MV-4-11 (cell line): ENCODE data around the gene LRWD1.
"Not testable (repeated sequence)": the region's sequence is repeated elsewhere in the genome, so short reads cannot be mapped to it uniquely, and the experiment has no call there.

Source experiments
- DNase-seq: peaks from one replicate; lab custom pipeline; 2025; lab: John Stamatoyannopoulos, UW

LRWD1 gene

DNA sequence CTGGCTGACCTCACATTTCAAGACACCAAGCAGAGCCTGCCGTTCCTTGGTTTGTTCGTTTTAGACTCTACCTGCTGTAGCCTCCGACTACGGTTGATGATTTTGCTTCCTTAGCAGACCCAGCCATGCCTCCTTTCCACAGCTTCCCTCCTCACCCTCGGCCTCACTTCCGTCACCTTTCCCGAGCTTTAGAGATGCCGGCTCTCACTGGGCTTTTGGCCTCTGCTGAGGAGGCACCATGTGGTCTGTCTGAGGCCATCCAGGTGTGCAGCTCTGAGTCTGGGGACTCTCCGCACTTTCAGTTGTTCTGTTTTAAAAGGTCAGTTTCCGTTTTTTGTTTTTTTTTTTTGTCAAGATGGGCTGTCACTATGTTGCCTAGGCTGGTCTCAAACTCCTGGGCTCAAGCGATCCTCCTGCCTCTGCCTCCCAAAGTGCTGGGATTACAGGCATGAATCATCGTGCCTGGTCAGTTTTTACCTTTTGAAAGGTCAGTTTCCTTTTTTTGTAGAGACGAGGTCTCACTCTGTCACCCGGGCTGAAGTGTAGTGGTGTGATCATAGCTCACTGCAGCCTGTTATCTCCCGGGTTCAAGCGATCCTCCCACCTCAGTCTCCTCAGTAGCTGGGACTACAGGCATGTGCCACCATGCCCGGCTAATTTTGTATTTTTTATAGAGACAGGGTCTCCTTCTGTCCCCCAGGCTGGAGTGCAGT lies 19.7 kb upstream of the LRWD1 start:
- DNase-seq, result no peak

DNA sequence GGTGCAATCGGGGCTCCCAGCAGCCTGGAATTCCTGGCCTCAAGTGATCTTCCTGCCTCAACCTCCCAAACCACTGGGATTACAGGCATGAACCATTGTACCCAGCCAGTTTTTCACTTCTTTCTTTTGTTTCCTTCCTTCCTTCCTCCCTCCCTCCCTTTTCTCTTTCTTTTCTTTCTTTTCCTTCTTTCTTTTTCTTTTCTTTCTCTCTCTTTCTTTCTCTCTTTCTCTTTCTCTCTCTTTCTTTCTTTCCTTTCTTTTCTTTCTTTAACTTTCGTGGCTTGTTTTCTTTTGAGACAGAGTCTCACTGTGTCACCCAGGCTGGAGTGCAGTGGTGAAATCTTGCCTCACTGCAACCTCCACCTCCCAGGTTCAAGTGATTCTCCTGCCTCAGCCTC lies 19.1 kb upstream of the LRWD1 start:
- no peak for DNase-seq

DNA sequence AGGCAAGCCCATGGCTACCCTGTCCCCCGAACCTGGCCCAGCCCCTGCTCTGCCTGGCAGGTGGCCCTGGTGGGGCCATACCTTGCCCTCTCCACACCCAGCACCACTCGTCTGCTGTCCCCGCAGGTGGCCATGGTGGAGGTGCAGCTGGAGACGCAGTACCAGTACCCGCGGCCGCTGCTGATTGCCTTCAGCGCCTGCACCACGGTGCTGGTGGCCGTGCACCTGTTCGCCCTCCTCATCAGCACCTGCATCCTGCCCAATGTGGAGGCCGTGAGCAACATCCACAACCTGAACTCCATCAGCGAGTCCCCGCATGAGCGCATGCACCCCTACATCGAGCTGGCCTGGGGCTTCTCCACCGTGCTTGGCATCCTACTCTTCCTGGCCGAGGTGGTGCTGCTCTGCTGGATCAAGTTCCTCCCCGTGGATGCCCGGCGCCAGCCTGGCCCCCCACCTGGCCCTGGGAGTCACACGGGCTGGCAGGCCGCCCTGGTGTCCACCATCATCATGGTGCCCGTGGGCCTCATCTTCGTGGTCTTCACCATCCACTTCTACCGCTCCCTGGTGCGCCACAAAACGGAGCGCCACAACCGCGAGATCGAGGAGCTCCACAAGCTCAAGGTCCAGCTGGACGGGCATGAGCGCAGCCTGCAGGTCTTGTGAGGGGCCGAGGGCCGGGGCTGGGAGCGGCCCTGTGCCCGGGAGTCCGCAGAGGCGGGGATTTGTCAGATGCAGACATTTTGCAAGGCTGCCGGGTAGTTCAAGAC lies 18.2 kb upstream of the LRWD1 start:
- DNase-seq, result no peak

DNA sequence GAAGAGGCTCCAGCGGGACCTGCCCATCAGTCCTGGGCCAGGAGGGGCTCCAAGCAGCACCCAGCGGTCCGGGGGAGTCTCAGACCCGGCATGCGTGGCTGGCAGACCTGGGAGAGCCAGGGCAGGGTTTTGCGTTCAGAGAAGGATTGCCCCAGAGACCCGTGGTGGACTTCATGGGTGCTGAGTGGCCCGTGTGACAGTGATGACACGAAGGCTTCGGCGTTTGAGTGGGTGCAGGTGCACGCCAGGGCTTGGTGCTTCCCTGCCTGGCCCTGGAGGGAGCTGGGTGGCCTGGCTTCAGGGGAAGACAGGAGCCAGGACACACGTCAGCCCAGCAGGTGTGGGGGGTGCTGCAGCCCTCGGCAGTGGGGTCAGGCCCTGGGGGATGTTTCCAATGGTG lies 17.5 kb upstream of the LRWD1 start:
- DNase-seq, result no peak

DNA sequence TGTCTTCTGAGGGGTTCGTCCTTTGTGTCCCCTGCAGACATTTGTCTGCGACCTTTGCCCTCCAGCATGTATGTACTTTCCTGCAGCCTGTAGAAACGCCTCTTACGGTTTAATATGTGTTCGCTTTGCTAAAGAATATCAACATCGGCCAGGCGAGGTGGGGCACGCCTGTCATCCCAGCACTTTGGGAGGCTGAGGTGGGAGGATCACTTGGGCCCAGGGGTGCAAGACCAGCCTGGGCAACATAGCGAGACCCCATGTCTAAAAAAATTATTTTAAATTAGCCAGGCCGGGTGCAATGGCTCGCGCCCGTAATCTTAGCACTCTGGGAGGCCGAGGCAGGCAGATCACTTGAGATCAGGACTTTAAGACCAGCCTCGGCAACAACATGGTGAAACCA lies 15.6 kb upstream of the LRWD1 start:
- no peak for DNase-seq

DNA sequence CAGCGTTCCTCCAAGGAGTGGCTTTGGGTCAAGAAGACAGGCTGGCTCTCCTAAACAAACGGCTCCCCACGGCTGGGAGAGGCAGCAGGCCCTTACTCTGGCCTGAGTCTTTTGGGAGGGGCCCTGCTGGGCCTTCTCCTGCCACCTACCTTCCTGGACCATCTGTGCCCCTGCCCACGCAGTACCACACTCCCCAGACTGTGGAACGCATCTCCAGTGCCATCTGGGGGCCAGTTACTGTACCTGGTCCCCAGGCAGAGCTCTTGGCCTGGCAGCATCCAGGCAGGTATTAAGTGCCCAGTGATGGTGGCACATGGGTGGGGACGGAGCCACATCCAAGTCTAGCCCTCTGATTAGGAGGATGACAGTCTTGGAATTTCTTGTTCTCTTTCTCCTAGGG lies 14.5 kb upstream of the LRWD1 start:
- no peak for DNase-seq

DNA sequence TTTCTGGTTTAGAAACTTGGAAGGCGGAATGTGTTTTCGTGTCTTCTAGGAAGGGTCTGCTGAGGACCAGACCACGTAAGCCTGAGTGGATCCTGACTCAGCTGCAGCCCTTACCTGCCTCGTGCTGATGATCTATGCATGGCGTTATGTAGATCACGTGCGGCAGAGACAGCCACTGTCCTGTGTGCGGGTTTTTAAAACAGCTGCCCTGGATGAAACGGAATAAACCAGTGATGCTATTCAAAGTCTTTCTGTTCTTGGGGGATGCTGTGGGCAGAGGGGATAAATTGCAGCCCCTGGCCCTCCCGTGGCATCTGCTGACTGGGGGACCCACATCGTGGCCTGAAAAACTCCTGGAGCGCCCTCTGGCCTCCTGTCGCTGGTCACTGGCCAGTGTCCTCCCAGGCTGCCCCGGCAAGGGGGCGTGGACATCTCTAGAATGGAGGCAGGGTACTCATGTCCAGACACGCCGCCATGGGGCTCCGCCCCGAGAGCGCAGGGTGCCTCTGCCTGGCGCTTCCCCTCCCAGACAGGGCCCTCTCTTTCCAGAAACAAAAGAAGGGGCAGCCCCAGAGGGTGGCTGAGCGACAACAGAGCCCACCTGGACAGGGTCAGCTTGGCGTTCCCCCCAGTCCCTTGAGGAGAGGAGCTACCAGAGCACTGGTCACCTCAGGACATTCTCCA lies 13.3 kb upstream of the LRWD1 start:
- no peak for DNase-seq

DNA sequence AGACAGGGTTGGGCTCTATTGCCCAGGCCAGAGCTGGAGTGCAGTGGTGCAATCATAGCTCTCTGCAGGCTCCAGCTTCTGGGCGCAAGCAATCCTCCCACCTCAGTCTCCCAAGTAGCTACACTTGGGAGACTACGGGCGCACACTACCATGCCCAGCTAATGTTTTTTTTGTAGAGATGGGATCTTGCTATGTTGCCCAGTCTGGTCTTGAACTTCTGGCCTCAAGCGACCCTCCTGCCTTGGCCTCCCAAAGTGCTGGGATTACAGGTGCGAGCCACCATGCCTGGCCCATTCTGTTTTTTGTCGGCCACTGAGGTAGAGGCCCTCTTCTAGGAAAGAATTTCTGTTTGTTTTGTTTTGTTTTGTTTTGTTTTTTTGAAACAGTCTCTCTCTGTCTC lies 12.3 kb upstream of the LRWD1 start:
- DNase-seq, result no peak

DNA sequence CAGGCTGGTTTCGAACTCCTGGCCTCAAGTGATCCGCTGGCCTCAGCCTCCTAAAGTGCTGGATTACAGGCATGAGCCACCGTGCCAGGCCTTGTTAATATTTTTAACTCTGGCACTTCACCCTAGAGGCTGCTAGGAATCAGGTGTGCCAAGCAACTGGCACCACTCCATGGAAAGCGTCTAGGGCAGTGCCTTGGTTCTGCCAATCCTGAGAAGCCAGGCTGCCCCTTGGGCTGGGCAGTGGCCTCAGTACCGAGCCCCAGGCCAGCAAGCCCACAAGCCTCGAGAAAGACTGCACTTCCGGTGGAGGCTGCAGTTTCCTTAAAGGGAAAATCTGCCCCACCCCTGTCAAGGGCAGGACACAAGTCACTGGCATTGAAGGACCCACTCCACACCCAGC lies 11.5 kb upstream of the LRWD1 start:
- no peak for DNase-seq

DNA sequence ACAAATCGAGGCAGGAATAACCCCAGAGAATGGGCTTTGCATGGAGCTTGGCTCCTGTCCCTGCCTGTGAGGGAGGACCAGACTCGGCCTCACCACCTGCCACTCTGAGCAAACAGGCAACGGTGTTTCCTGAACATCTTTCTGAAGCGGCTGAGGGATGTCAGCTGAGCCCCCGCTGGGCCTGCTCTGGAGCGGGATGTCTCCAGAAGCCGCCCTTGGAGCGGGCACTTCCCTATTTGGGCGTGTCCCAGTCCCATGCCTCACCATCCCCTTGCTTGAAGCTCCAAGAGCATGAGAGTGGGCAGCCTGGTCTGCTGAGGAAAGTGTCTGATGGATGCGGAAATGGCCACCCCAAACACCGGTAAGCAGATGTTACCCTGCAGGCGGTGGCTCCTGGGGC lies 10.3 kb upstream of the LRWD1 start:
- peak; percentile 12 for DNase-seq

DNA sequence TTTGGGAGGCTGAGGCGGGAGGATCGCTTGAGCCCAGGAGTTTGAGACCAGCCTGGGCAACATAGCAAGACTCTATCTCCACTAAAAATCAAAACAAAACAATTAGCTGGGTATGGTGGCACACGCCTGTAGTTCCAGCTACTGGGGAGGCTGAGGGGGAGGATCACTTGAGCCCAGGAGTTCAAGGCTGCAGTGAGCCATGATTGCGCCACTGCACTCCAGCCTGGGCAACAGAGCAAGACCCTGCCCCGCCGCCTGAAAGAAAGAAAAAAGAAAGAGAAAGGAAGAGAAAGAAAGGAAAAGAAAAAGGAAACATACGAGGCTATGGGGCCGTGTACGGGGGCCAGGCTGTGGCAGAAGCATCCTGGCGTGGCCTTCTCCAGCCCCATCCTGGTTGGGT lies 9.9 kb upstream of the LRWD1 start:
- DNase-seq, result not testable (repeated sequence)

DNA sequence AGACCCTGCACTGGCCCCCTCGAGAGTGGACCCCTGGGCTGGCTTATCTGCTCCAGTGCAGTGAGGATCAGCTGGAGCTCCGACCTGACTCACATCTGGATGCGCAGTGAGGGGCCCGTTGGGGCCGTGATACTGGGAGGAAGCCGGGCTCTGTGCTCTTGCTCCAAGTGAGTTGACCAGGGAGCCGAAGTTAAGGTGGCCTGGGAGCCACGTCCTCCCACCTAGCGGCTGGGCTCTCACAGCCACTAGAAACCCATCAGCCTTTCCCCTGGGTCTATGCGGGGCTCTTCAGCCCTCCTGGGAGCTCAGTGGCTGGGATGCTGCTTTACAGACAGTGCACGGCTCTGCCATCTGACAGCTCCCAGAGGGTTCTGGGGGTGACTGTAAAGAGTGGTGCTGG lies 9.2 kb upstream of the LRWD1 start:
- DNase-seq, result no peak

DNA sequence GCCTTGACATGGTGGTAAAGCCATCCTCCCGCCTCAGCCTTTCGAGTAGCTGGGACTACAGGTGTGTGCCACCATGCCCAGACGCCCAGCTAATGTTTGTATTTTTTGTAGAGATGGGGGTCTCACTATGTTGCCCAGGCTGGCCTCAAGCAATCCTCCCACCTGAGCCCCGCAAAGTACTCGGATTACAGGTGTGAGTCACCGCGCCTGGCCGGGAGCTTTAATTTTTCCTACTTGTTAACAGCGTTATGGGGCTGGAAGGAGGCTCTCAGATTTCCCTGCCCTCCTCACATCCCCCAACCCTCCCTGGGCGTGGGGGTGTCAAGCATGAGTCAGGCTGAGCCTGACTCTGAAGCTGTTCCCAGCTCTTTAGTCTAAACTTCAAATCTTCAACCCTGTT lies 8.5 kb upstream of the LRWD1 start:
- DNase-seq, result no peak

DNA sequence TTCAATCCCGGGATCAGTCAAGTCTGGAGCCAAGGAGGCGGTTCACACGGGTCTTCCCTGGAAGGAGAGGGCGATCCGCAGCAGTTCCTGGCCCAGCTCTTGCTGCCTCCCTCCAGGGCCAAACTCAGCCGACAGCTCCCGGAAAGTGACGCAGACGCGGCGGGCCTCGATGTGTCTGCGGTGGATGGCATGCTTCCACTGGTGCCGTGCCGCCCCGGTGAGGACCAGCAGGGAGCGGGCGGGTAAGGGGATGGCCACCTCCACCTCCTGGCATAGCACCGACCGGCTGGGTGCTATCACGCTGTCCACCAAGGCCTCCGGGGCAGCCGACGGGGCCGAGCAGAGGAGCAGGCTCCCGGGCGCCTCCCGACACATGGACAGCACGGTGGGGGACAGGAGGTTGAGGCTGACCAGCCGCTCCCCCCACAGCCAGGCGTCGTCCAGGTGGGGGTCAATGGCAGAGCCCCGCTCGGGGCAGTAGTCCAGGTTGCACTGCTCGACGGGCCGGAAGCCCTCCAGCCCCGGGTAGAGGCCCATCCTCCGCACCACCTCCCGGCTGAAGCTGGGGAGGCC lies 7.3 kb upstream of the LRWD1 start:
- DNase-seq, result no peak

DNA sequence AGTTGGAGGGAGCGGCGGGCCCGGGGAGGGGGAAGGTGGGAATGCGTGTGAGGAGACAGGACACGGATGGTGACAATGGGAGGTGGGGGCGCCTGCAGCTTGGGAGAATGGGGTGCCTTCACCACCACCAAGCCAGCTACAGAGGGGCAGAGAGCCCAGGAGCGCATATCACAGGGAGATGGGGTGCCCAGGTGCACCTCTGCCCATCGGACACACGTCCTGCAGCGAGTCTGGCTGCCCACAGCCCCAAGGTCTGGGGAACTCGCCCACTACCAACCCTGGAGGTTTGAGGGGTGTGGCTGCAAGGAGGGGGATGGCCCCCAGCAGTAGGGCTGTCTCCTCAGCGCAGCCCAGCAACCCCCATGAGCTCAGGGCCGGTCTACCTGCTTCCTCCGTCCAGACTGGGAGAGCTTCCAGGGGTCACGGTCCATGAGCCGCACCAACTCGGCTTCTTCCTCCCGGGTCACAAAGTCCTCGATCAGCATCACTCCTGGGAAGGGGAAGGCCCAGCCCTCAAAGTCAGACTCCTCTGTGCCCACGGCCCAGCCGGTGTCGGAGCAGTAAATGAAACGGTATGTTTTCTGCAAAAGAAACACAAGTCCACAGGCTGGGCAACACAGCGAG lies 5.5 kb upstream of the LRWD1 start:
- no peak for DNase-seq

DNA sequence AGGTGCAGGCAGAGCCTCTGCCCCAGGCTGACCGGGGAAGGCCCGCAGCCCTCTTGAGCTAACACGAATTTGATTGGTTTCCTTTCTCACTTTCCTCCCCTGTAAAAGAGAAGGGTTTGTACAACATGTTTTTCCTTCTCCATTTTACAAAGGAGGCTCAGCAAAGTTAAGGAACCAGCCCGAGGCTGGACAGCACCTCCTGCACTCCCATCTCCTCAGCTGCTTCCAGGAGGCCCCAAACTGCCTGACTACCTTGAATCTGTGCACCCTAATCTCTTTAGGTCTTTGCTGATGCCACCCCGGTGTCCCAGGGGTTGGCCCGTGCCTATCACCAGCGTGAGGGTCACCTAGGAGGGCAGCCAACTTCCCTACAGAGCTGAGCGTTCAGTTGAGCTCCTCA lies 4.3 kb upstream of the LRWD1 start:
- no peak for DNase-seq

DNA sequence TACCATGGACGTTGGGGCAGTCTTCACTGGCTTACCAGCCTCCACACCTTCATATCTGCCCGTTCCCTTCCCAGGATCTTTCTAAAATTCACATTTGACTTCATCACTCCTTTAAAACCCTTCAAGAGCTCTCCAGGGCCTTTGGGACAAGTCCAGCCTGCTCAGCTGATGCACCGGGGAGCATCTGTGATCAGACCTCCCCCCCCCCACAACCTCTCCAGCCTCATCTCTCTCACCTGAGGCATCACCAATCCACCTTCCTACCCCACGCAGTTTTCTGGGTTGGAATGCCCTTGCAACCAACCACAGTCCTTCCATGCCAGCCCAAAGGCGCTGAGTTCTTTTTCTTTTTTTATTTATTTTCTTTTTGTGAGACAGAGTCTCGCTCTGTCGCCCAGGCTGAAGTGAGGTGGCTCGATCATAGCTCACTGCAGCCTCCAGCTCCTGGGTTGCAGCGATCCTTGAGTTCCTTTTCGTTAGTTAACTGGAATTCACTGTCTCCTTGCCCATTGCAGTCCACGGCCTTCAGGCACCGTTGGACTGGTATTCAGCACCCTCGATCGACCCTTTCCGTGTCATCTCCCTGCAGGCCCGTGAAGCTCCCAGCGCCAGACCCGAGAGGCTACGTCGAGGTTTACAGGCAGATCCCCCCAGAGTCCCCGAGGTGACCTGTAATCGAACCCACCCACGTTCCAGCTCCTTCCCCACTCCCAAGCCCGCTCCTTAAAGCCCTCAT lies 775 bp upstream of the LRWD1 start:
- DNase-seq, result no peak

DNA sequence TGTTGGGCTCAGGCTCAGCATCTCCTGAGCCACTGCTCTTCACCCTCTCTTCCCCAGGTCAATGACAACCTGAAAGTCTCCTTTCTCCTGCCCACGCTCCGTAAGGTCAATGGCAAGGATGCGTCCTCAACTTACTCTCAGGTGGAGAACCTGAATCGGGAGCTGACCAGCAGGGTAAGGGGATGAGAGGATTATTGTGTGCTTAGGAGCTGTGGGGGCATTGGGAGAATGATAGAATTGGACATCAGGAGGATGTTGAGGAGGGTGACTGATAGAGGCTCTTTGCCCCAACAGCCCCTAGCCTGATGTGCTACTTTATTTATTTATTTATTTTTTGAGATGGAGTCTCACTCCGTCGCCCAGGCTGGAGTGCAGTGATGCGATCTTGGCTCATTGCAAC lies 1.3 kb downstream of the LRWD1 start:
- DNase-seq, result no peak

DNA sequence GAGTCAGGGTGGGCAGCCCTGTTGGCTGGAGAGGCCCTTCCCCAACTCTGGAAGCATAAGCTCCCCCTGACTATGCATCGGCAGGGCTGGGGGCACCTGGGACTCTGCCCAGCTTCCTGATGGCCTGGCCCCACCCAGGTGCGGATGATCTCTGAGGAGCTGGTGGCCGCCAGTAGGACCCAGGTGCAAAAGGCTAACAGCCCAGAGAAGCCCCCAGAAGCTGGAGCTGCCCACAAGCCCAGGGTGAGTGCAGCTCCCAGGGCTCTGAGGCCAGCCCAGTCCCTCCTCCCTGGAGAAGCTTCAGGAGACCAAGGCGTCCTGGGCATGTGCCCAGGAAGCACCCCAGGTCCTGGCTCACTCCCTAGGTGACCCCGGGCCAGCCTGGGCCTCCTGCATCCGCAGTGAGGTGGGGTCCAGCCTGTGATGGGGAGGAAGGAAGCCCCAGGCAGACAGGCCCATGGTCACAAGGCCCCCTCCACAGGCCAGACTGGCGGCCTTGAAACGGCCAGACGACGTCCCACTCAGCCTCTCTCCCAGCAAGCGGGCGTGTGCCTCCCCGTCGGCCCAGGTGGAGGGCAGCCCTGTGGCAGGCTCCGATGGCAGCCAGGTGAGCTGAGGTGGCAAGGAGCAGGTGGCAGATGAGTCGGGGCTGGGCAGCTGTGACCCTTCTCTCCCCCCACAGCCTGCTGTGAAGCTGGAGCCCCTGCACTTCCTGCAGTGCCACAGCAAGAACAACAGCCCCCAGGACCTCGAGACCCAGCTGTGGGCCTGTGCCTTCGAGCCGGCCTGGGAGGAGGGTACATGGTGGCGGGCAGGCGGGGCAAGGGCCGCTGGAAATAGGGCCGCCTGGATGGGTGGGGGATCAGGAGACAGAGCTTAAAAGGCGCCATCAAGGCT lies 3.0 kb downstream of the LRWD1 start:
- DNase-seq, result no peak

DNA sequence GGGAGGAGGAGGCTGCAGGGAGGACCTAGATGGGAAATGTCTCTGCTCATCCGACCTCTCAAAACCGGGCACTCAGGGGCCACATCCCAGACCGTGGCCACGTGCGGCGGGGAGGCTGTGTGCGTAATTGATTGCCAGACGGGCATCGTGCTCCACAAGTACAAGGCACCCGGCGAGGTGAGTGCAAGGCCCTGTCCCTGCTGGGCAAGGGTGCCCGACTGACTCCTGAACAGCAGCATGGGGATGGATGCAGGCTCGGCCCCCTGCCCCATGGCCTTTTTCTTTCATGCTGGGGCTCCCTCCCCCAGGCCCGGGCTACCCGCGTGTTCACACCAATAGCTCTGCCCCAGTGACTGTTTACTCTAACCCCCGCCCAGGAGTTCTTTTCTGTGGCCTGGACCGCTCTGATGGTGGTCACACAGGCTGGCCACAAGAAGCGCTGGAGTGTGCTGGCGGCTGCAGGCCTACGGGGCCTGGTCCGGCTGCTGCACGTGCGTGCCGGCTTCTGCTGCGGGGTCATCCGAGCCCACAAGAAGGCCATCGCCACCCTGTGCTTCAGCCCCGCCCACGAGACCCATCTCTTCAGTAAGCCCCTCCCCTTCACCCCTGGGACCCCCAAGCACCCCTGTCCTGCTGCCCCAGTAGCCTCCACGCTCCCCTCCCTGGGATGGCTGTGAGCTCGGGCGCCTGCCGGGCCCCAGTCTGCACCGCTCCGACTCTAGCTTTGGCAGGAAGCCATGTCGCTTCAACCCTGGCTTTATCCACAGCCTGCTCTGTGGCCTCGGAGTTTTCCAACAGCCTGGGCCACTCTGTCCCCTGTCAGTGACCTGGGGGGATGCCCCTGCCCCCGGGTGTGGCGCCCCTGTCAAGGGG lies 3.9 kb downstream of the LRWD1 start:
- DNase-seq, result no peak
